Suprapubic skin (tissue), 3 donors: Measurements from ENCODE around the gene USP54.

Experiments used
- POLR2A ChIP-seq, 2 donors: fragments of 450-650 bp; IDR thresholded peaks; one replicate each; pipeline ENCODE4 v1.6.1; 2017; ENCODE audit warnings: antibody characterized with exemption in 2 of 2, mild to moderate bottlenecking in 2 of 2, moderate library complexity in 2 of 2
- TF ChIP-seq, protein P1 (sequence below), 2 donors: fragments of 200-600 bp in 1 of 2; fragments of 450-650 bp in 1 of 2; sonication (generic) in 1 of 2; IDR thresholded peaks; one replicate each; pipeline ENCODE4 v1.5.1; 2016 to 2019; ENCODE audit warnings: antibody characterized with exemption in 2 of 2, mild to moderate bottlenecking in 1 of 2, moderate library complexity in 1 of 2

DNA sequence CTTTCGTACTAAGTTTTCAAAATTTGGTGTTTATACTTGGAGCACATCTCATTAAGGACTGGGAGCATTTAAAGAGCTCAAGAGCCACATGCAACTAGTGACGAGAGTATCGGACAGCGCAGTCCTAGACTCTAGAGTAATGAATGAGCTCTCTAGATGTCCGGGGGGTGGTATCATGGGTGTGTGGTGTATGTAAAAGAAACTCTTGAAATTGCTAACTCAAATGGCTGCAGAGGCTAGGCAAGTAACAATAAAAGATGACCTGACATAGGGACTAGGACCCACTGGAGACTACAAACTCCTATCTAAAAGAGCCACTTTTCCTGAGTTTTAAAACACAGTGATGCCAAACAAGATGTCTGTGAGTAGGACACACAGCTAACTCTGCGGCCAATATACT, 36.2 kb upstream of the USP54 start:
- TF ChIP-seq, protein P1, sequence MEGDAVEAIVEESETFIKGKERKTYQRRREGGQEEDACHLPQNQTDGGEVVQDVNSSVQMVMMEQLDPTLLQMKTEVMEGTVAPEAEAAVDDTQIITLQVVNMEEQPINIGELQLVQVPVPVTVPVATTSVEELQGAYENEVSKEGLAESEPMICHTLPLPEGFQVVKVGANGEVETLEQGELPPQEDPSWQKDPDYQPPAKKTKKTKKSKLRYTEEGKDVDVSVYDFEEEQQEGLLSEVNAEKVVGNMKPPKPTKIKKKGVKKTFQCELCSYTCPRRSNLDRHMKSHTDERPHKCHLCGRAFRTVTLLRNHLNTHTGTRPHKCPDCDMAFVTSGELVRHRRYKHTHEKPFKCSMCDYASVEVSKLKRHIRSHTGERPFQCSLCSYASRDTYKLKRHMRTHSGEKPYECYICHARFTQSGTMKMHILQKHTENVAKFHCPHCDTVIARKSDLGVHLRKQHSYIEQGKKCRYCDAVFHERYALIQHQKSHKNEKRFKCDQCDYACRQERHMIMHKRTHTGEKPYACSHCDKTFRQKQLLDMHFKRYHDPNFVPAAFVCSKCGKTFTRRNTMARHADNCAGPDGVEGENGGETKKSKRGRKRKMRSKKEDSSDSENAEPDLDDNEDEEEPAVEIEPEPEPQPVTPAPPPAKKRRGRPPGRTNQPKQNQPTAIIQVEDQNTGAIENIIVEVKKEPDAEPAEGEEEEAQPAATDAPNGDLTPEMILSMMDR (IDR thresholded peaks at IDR 0.05): no peak
- no peak for TF ChIP-seq POLR2A (IDR thresholded peaks at IDR 0.05)
